Loucy (cell line): ENCODE measurements around the gene ANO2.

Source experiments
- CTCF ChIP-seq: fragments of 200-600 bp; sonication (generic); conservative IDR thresholded peaks from 2 replicates; pipeline ENCODE4 v1.5.1; 2014; ENCODE audit warnings: mild to moderate bottlenecking, antibody characterized with exemption, low read length
- EZH2phosphoT487 ChIP-seq: fragments of 200-600 bp; IDR thresholded peaks from 2 replicates; pipeline ENCODE4 v1.6.1; 2018; ENCODE audit warnings: antibody characterized with exemption, mild to moderate bottlenecking, moderate library complexity, borderline replicate concordance

- TF ChIP-seq CTCF: no peak
- TF ChIP-seq EZH2phosphoT487: no peak
These were observed 289.9 kb downstream of the ANO2 start for GRCh38 chr12:5655120-5655519.
